Left hindlimb (tissue), 1 donor: ENCODE measurements around the gene MESP2.

ENCODE experiments used
- DNase-seq: peaks from one replicate; pipeline ENCODE4 v3.0.0-alpha.2; 2018

The MESP2 gene

GRCh38 chr15:89756897-89757296, 19.2 kb upstream of the MESP2 start:
- DNase-seq, result no peak

GRCh38 chr15:89758283-89758682, 17.8 kb upstream of the MESP2 start:
- no peak for DNase-seq

- DNase-seq, result no peak
Observed at GRCh38 chr15:89758981-89759380, 17.2 kb upstream of the MESP2 start.

GRCh38 chr15:89759835-89760234, 16.3 kb upstream of the MESP2 start:
- DNase-seq, result no peak

GRCh38 chr15:89760303-89761008, 15.7 kb upstream of the MESP2 start:
- DNase-seq, result peak; percentile 74

- DNase-seq, result no peak
Observed at GRCh38 chr15:89761009-89761831, 14.9 kb upstream of the MESP2 start.

GRCh38 chr15:89761929-89762328, 14.2 kb upstream of the MESP2 start:
- no peak for DNase-seq

- no peak for DNase-seq
Observed at GRCh38 chr15:89765694-89766093, 10.4 kb upstream of the MESP2 start.

GRCh38 chr15:89766357-89767311, 9.5 kb upstream of the MESP2 start:
- DNase-seq, result no peak

- no peak for DNase-seq
Observed at GRCh38 chr15:89767411-89767915, 8.7 kb upstream of the MESP2 start.

- DNase-seq, result no peak
Observed at GRCh38 chr15:89768071-89768500, 8.0 kb upstream of the MESP2 start.

- no peak for DNase-seq
Observed at GRCh38 chr15:89769366-89769765, 6.8 kb upstream of the MESP2 start.

- DNase-seq, result no peak
Observed at GRCh38 chr15:89770041-89770440, 6.1 kb upstream of the MESP2 start.

- no peak for DNase-seq
Observed at GRCh38 chr15:89772932-89773583, 3.1 kb upstream of the MESP2 start.

- no peak for DNase-seq
Observed at GRCh38 chr15:89774492-89774891, 1.6 kb upstream of the MESP2 start.

- no peak for DNase-seq
Observed at GRCh38 chr15:89775815-89776214, 317 bp upstream of the MESP2 start.

- no peak for DNase-seq
Observed at GRCh38 chr15:89777073-89777751, 1.1 kb downstream of the MESP2 start.

GRCh38 chr15:89777782-89778380, 1.7 kb downstream of the MESP2 start:
- DNase-seq, result no peak

- no peak for DNase-seq
Observed at GRCh38 chr15:89778861-89779260, 2.7 kb downstream of the MESP2 start.

GRCh38 chr15:89780601-89781000, 4.5 kb downstream of the MESP2 start:
- no peak for DNase-seq

GRCh38 chr15:89781055-89781454, 4.9 kb downstream of the MESP2 start:
- no peak for DNase-seq
